ENCODE results near the gene PGPEP1.

The PGPEP1 gene

GRCh38 chr19:18417250-18418028 is 77.0 kb downstream of the PGPEP1 start:
- H3K27ac ChIP-seq = peak overlapping the region; percentile 83
- TF ChIP-seq CTCF (conservative IDR thresholded peaks at IDR 0.05) = no peak

- TF ChIP-seq CTCF (conservative IDR thresholded peaks at IDR 0.05) = no peak
- H3K27ac ChIP-seq = peak overlapping the region; percentile 83
Observed at GRCh38 chr19:18418029-18418482, 77.7 kb downstream of the PGPEP1 start.

GRCh38 chr19:18418483-18419194 is 78.2 kb downstream of the PGPEP1 start:
- H3K27ac ChIP-seq = peak overlapping the region; percentile 83
- no peak for TF ChIP-seq CTCF (conservative IDR thresholded peaks at IDR 0.05)

GRCh38 chr19:18419195-18419698 is 78.8 kb downstream of the PGPEP1 start, which contains the start of gene SSBP4:
TSS of gene SSBP4 (plus strand) at chr19:18419398. CDS start at chr19:18419649, 251 bp downstream.
- peak within 1 kb of the TSS; percentile 83 for H3K27ac ChIP-seq

More at GRCh38 chr19:18419195-18419698, 78.8 kb downstream of the PGPEP1 start, which contains the start of gene SSBP4:
- TF ChIP-seq CTCF (conservative IDR thresholded peaks at IDR 0.05) = peak; percentile 80

Data from VCaP (cell line).